Mucosa of descending colon (tissue), 3 donors: Measurements from ENCODE around the gene LRP1B. TPM values are rescaled to one million over a fixed set of nuclear protein-coding genes. Genes with fewer than 3 reads are reported as not detected.

Experiments used
- ATAC-seq: fragments of 200-7000 bp; cut with Tn5 transposase; one replicate; pipeline ENCODE4 v1.9.1; 2020; ENCODE audit warnings: mild to moderate bottlenecking, moderate library complexity
- DNase-seq, 3 donors: peaks; one replicate each; pipeline ENCODE4 v3.0.0-alpha.2; 2020
- H3K36me3 ChIP-seq: fragments of 200-600 bp; one replicate; pipeline ENCODE4 v1.8.0; 2021; ENCODE audit warnings: low read depth, mild to moderate bottlenecking
- H3K4me1 ChIP-seq: fragments of 200-600 bp; one replicate; pipeline ENCODE4 v1.8.0; 2021; ENCODE audit warnings: low read depth, mild to moderate bottlenecking
- H3K4me3 ChIP-seq: fragments of 200-600 bp; one replicate; pipeline ENCODE4 v1.8.0; 2021; ENCODE audit warnings: mild to moderate bottlenecking
- H3K9me3 ChIP-seq: fragments of 200-600 bp; one replicate; pipeline ENCODE4 v1.8.0; 2021; ENCODE audit warnings: mild to moderate bottlenecking
- intact Hi-C, 2 donors: fragments of 100-400 bp; cut with DNase I in 1 of 2; cut with micrococcal nuclease in 1 of 2; formaldehyde crosslinking; loops; one replicate each; pipeline versions ENCODE4 v1.11.0 to v1.11.1; 2022; cut with DNase I, micrococcal nuclease
- total RNA-seq, 3 donors: library from RNA; stranded (reverse); fragmentation: NEBNext Ultra II Directional in 2 of 3; extraction: Animal tissue kit (Norgen Biotek cat#: 25700) in 2 of 3; gene quantifications; one replicate each; pipeline versions ENCODE4 v1.2.1 to v1.2.4, GENCODE V29; 2021 to 2023
- TF ChIP-seq, protein P1 (sequence below): fragments of 200-600 bp; IDR thresholded peaks from one replicate; pipeline ENCODE4 v1.8.0; 2022; ENCODE audit warnings: antibody characterized with exemption, mild to moderate bottlenecking
- donor health status: DM: no; HTN: no; CAD: no; lungs with moderate emphysema.
- donor health status: DM: no; HTN: no; CAD: no.
- donor health status: DM: no; HTN: yes; CAD: no.

LRP1B gene
- total RNA-seq, 3 donors from 2014 or later: 0.12 to 1.6 (median 0.20) TPM

DNA sequence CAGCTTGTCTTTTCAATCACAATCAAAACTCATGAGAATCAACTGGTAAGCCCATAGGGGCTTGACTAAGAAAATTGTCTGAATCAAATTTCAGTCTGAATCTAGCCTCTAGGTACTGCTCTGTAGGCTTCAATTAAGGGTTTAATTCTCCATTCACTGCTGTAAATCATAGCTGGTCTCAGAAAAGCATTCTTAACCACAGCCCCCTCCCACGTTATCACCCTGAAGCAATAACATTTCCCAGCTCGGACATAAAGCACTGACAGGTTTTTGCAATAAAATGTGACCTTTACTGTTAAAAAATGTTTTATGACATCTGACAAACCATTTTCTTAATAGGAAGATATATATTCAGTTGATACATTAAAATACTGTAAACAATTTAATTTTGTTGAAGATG lies 55.0 kb downstream of the LRP1B start:
- intact Hi-C loops: no loop called here
- H3K4me3 ChIP-seq: no peak overlapping the region
- DNase-seq: no peak
- no peak for ATAC-seq
- no peaks in the 10 kb centered on the region for H3K4me1 ChIP-seq
- no peaks in the 10 kb centered on the region for H3K9me3 ChIP-seq
- TF ChIP-seq, protein P1, sequence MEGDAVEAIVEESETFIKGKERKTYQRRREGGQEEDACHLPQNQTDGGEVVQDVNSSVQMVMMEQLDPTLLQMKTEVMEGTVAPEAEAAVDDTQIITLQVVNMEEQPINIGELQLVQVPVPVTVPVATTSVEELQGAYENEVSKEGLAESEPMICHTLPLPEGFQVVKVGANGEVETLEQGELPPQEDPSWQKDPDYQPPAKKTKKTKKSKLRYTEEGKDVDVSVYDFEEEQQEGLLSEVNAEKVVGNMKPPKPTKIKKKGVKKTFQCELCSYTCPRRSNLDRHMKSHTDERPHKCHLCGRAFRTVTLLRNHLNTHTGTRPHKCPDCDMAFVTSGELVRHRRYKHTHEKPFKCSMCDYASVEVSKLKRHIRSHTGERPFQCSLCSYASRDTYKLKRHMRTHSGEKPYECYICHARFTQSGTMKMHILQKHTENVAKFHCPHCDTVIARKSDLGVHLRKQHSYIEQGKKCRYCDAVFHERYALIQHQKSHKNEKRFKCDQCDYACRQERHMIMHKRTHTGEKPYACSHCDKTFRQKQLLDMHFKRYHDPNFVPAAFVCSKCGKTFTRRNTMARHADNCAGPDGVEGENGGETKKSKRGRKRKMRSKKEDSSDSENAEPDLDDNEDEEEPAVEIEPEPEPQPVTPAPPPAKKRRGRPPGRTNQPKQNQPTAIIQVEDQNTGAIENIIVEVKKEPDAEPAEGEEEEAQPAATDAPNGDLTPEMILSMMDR: no peak
- H3K36me3 ChIP-seq: no peaks in the 10 kb centered on the region

DNA sequence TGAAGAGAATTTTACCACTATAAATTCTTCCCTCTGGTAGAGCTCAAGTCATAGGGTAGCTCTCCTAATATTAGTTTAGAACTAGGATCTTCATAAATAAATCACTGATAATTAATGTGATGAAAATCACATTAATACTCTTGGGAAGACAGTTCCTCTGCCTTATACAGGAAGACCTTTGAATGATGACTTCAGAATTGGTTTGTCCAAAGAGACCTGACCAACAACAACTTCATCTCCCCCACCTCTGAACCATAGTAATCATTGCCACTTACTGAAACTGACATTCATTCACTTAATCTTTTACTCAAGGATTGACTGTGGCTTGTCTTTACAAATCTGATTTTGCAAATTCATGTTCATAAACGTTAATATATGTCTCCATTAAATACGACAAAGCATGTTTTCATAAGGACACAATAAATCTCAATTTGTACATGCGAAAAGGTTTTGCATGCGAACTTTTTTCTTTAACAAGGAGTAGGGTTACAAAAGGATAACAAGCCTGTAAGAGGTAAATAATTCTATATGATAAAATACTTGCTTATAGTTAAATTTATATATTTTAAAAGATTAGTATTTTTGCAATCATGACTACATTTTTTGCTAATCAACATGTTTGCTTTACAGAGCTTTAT lies 61.4 kb downstream of the LRP1B start:
- DNase-seq (no peak), ATAC-seq (no peak)
- TF ChIP-seq, protein P1: no peak
- Histone ChIP-seq H3K4me3 (no peak overlapping the region), H3K4me1 (no peaks in the 10 kb centered on the region), H3K9me3 (no peaks in the 10 kb centered on the region), H3K36me3 (no peaks in the 10 kb centered on the region)
- intact Hi-C loops: no loop called here

DNA sequence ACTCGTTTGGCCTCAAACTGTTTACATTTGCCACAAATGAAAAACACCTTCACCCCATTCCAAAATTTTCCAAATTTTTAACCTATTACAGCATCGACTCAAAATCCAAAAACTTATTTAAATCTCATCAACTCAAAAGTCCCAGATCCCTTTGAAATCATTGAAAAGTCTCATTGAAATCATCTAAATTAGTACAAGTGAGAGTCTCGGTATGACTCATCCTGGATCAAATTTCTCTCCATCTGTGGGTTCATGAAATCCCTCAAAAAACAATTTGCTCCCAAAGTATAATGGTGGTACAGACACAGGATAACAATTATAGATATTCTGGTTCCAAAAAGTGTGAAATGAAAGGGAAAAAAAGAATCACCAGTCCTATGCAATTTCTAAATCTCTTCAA lies 65.1 kb downstream of the LRP1B start:
- no peaks in the 10 kb centered on the region for H3K9me3 ChIP-seq
- H3K4me1 ChIP-seq: no peaks in the 10 kb centered on the region
- no peaks in the 10 kb centered on the region for H3K36me3 ChIP-seq
- intact Hi-C loops: no loop called here
- ATAC-seq (no peak), DNase-seq (no peak)
- H3K4me3 ChIP-seq: no peak overlapping the region
- TF ChIP-seq, protein P1: no peak

DNA sequence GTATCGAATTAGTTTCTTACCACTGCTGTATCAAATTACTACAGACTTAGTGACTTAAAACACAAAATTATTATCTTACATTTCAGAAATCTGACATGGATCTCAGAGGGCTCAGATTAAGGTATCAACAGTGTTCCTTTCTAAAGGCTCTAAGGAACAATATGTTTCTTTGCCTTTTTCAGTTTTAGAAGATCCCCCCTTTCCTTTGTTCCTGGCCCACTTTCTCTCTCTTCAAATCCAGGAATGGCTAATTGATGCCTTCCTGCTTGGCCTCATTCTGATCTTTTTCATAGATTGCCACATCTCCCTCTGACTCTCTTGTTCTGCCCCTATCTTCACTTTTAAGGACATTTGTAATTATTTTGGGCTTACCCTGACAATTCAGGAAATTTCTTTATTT lies 65.7 kb downstream of the LRP1B start:
- intact Hi-C loops: no loop called here
- DNase-seq (no peak), ATAC-seq (no peak)
- Histone ChIP-seq H3K4me1 (no peaks in the 10 kb centered on the region), H3K4me3 (no peak overlapping the region), H3K36me3 (no peaks in the 10 kb centered on the region), H3K9me3 (no peaks in the 10 kb centered on the region)
- TF ChIP-seq, protein P1: no peak

DNA sequence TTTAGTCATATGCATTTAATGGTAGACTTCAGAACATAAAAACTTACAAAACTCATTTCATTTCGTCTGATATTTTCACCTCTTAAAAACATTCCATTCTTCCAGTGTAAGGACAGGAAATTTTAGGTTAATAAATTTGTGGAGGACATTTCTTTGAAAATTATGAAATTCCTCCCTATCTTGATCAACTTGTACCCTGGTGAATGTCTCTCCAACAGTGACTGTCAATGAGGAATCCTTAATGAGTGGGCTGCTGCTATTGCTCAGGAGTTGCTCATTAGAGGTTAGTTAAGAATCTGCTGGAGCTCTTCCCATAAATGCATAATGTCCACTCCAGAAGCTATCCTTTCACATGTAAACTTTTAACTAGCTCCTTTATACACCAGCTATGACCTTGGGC lies 69.1 kb downstream of the LRP1B start:
- ATAC-seq: no peak
- no peaks in the 10 kb centered on the region for H3K36me3 ChIP-seq
- H3K4me3 ChIP-seq: no peak overlapping the region
- H3K4me1 ChIP-seq: no peaks in the 10 kb centered on the region
- no peak for DNase-seq
- intact Hi-C loops: no loop called here
- no peaks in the 10 kb centered on the region for H3K9me3 ChIP-seq
- TF ChIP-seq, protein P1: no peak

DNA sequence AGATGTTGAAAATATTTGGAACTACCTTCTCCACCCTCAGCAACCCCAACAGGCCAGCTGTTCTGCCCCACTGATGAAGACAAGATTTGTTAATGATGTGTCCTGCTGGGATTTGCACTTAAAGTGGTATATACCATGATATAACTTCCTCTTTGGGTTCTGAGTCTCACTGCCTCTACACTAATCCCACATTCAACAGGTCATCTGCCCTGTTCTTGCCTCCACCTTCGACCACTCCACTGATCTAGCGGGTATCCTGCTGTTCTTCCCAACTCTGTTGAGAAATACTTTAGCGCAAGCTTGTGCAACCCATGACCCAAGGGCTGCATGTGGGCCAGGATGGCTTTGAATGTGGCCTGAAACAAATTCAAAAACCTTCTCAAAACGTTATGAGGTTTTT lies 72.7 kb downstream of the LRP1B start:
- intact Hi-C loops: no loop called here
- DNase-seq: no peak
- Histone ChIP-seq H3K4me3 (no peak overlapping the region), H3K9me3 (no peaks in the 10 kb centered on the region), H3K4me1 (no peaks in the 10 kb centered on the region), H3K36me3 (no peaks in the 10 kb centered on the region)
- no peak for ATAC-seq
- TF ChIP-seq, protein P1: no peak
